Skeletal muscle cell (primary cell): ENCODE data around the gene PTGFR.

Experiments
- DNase-seq: peaks from one replicate; pipeline ENCODE4 v3.0.0-alpha.2; 2010; ENCODE audit warnings: low read depth
- H3K4me3 ChIP-seq: 2 replicates; pipeline ENCODE4 v1.5.1; 2011; ENCODE audit warnings: low read depth, mild to moderate bottlenecking, control low read depth, low read length, moderate library complexity

The PTGFR gene

DNA sequence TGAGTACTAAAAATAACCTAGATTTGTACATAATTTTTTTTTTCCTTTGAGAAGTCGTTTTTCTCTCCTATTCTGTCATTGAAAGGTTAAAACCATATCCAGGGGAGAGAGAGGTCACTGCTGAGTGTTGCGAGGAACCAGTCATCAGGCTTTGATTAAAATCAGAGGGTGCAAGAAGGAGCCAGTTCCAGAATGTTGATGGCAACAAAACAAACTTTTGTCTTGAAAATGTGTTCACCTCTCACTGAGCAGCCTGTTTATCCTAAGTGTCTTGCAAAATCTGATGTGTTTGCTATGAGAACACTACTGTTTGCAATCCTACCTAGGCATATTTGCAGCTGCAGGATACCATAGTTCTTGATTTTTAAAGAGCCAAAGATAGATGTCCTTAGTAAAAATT, 25.9 kb downstream of the PTGFR start:
- no peak for DNase-seq
- no peak overlapping the region for H3K4me3 ChIP-seq

DNA sequence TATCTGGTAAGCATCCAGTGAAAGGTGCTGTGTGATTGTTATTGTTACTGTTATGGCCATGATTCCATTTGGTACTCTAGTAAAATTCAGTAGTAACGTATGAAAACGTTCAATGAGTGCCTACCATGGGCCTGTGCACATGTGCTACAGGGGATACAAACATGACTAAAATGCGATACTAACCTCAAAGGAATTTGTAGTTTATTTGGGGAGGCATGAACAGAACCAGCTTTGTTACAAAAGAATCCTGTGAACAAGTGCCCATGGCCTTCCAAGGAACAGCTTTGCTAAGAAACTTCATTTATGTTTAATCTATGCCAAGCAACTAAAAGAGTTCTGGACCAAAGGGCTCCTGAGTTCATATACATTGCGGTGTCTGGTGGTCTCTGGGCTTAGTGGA, 28.7 kb downstream of the PTGFR start:
- H3K4me3 ChIP-seq: no peak overlapping the region

DNA sequence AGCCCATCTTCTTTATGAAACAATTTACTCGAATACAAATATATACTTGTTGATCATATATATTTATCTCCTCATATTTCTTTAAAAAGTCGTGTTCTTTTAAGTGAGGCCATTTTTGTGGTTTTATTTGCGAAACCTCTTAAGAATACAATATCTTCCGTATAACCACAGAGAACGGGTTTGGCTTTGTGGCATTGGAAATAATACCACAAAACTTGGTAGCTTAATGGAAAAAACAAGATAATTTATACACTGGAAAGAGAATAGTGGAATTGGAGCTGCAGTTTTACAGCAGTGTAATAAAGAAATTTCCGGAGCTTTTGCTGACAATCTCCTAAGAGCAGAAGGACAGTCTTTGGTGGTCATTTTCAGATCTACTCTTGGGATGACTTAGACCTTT, 29.4 kb downstream of the PTGFR start:
- H3K4me3 ChIP-seq: no peak overlapping the region
- DNase-seq: no peak

More for the DNA sequence above, 28.7 kb downstream of the PTGFR start:
- no peak for DNase-seq

DNA sequence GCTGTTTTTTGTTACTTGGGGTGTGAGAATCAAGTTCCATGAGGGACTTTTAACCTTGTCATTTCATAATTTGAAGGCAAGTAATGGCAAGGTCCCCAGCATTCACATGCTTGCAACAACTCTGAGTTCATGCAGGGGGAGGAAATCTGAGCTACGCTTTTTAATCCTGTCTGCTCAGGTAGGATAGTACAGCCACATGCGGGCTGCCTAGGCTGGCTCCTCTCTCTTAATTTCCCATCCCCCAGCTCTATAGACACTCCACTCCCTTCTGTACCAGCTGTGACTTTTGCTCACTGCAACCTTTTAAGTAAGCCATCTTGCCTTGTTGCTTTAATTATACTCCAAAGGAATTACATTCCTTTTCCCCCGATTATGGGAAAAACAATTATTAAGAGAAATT, 30.1 kb downstream of the PTGFR start:
- H3K4me3 ChIP-seq: no peak overlapping the region
- DNase-seq: no peak

- H3K4me3 ChIP-seq: no peak overlapping the region
These were observed 31.4 kb downstream of the PTGFR start for GRCh38 chr1:78522136-78522535.

GRCh38 chr1:78526496-78526895, 35.7 kb downstream of the PTGFR start:
- no peak overlapping the region for H3K4me3 ChIP-seq
- no peak for DNase-seq

More at GRCh38 chr1:78522136-78522535, 31.4 kb downstream of the PTGFR start:
- no peak for DNase-seq

DNA sequence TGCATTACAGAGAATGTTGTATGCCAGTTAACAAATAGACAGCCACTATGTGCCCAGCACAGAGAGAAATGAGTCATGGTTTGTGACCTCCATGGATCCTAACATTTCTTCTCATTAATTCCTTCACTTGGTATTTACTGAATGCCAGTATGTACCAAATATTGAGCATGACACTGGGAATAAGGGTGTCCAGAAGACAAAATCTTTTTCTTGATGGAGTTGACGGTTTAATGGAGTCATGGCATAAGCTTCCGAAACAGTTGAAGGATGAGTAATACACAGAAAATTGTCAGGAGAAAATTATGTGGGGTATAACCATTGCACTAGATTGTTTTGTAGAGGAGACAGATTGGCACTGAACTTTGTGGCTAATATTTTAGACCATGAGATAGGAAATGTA, 36.9 kb downstream of the PTGFR start:
- no peak for DNase-seq
- no peak overlapping the region for H3K4me3 ChIP-seq

- no peak for DNase-seq
- no peak overlapping the region for H3K4me3 ChIP-seq
These were observed 42.8 kb downstream of the PTGFR start for GRCh38 chr1:78533527-78533926.

GRCh38 chr1:78535286-78535685, 44.5 kb downstream of the PTGFR start:
- DNase-seq: no peak
- no peak overlapping the region for H3K4me3 ChIP-seq

- H3K4me3 ChIP-seq: no peak overlapping the region
- DNase-seq: peak; percentile 18
These were observed 45.7 kb downstream of the PTGFR start for GRCh38 chr1:78536427-78536826.

GRCh38 chr1:78540048-78540447, 49.3 kb downstream of the PTGFR start:
- no peak for DNase-seq
- H3K4me3 ChIP-seq: no peak overlapping the region

GRCh38 chr1:78541479-78541878, 50.7 kb downstream of the PTGFR start:
- no peak for DNase-seq
- H3K4me3 ChIP-seq: no peak overlapping the region

DNA sequence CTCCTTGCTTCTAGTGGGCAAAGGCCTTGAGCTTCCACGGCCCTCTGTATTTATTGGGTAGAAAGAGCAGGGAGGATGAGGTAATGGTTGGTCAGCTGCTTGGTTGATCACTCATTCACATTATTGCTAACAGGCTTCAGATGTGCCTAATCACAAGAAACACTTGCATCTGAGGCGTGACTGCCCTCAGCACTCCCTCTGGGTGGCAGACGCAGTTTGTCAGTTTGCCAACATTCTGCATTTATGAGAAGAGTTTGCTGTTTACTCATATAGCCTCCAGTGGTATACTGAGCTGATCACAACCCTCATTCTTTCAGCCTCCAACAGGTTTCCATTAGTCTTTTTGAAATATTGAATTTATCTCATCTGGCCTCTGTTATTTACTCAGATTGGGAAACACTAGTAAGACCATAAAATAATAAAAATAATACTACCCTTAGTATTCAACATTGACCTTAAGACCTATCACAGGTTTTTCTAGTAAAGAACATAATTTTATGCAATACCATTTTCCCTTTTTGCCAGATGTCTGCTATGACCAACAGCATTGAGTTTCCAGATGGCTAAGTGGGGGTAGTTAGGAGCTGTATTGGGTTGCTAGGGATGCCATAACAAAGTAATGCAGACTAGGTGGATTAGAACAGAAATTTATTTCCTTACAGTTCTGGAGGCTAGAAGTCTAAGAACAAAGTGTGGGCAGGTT, 53.3 kb downstream of the PTGFR start:
- no peak overlapping the region for H3K4me3 ChIP-seq
- DNase-seq: no peak

DNA sequence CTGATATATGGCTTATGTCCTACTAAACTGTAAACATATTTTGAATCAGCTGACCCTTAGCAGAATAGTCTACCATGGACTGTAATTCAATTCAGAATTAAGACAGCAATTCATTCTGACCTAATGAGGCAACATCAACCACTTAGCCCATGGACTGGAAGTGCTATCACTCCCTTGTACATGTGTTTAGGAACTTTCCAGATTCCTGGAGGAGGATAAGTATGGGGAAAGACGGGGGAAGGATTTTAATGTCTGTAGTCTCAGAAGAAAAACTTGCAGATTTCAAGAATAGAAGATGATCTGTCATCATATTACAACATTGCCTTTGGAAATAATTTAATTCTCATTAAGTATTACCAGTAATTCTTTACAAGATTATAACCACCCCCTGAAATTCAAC, 56.3 kb downstream of the PTGFR start:
- no peak overlapping the region for H3K4me3 ChIP-seq
- no peak for DNase-seq

- no peak overlapping the region for H3K4me3 ChIP-seq
- no peak for DNase-seq
These were observed 58.6 kb downstream of the PTGFR start for GRCh38 chr1:78549331-78549730.

DNA sequence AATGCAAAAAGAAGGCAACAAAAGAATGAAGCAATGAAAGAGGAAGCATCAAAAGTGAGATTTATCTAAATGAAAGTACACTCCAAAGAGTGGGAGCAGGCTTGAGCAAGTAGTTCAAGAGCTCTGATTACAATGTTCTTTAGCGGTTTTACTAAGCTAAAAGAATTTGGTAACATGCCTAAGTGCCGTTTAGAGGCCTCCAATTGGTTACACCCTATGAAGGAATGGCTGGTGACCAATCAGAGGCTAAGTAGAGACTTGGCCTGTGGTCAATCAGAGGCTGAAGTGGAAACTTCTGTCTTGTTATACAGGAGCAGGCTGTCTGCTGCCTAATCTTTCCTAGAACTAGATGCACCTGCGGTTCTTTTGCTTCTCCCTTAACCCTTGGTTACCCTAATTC, 59.1 kb downstream of the PTGFR start:
- no peak overlapping the region for H3K4me3 ChIP-seq
- DNase-seq: no peak

DNA sequence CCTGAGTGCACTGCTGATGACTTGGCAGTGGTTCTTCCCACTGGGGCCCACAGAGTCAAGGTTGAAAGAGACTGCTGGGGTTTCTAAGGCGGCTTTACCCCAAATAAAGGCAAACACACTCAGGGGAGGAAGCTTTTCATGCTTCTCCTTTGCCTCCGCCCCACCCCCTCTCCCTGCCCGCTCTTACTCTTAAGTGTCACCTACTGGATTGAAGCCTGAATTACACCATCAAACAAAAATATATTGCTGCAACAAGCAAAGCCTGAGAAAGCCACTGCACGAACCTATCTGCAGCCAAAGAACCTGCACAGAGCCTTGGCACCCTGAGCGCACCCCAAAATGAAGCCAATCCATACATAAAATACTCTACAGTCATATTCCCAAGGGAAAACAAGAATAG, 63.1 kb downstream of the PTGFR start:
- no peak for DNase-seq
- H3K4me3 ChIP-seq: no peak overlapping the region

GRCh38 chr1:78554840-78555239, 64.1 kb downstream of the PTGFR start:
- no peak overlapping the region for H3K4me3 ChIP-seq
- DNase-seq: no peak

DNA sequence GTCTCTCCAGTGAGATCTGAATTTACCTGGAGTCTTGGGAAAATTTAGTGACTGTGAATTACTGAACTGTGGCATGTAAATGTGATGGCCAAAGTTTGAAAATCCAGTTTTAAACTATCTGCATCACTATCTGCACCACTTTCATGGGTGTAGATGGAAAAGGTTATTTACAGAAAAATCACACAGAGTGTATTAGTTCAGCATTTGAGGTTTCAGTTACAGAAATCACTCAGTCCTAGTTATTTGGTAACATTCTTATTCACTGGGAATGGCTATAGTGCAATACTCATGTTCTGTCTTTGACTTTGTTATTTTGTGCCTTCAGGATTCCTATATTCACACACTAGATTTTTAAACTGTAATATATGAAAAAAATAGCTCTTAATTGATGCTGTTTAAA, 68.9 kb downstream of the PTGFR start:
- no peak overlapping the region for H3K4me3 ChIP-seq
- no peak for DNase-seq

GRCh38 chr1:78560811-78561210, 70.0 kb downstream of the PTGFR start:
- no peak for DNase-seq
- H3K4me3 ChIP-seq: no peak overlapping the region

DNA sequence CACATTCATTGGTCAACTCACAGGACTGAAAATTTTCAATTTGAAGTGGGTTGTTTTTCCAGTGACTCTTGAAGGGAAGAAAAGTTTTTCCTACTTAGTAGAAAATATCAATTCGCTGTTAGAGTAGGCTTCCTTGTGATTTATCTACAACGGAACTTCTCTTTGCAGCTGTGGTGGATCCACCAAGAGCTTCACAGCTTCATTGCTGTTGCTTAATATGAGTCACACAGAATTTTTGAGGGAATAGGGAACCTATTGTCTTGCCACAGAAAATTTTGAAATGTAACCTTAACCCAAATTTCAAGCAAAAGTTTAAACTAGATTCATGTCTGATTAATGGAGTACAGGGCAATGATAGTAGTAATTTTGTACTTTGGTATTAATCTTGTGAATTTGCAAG, 71.1 kb downstream of the PTGFR start:
- no peak overlapping the region for H3K4me3 ChIP-seq
- DNase-seq: no peak

- DNase-seq: no peak
- H3K4me3 ChIP-seq: no peak overlapping the region
These were observed 74.6 kb downstream of the PTGFR start for GRCh38 chr1:78565393-78565792.
